Suprapubic skin (tissue), 4 donors: ENCODE measurements around the gene PIN1. TPM values are rescaled to one million over a fixed set of nuclear protein-coding genes. Genes with fewer than 3 reads are reported as not detected.
"Not testable (repeated sequence)": the region's sequence is repeated elsewhere in the genome, so short reads cannot be mapped to it uniquely, and the experiment has no call there.

Experiments
- DNase-seq, 2 donors: peaks; one replicate each; pipeline ENCODE4 v3.0.0-alpha.2; 2019; ENCODE audit warnings: low spot score in 2 of 2
- H3K27ac ChIP-seq: fragments of 200-600 bp; sonication (generic); one replicate; pipeline ENCODE4 v1.5.1; 2019
- H3K27me3 ChIP-seq: fragments of 200-600 bp; sonication (generic); one replicate; pipeline ENCODE4 v1.5.1; 2019
- H3K36me3 ChIP-seq: fragments of 200-600 bp; sonication (generic); one replicate; pipeline ENCODE4 v1.5.1; 2019
- H3K4me1 ChIP-seq: fragments of 200-600 bp; sonication (generic); one replicate; pipeline ENCODE4 v1.5.1; 2019
- H3K4me3 ChIP-seq: fragments of 200-600 bp; sonication (generic); one replicate; pipeline ENCODE4 v1.5.1; 2019; ENCODE audit warnings: mild to moderate bottlenecking
- H3K9me3 ChIP-seq: fragments of 200-600 bp; sonication (generic); one replicate; pipeline ENCODE4 v1.5.1; 2019
- EP300 ChIP-seq: sonication (generic); formaldehyde crosslinking; IDR thresholded peaks from one replicate; pipeline ENCODE4 v1.6.1; 2017; ENCODE audit warnings: antibody characterized with exemption
- POLR2A ChIP-seq, 2 donors: fragments of 450-650 bp; IDR thresholded peaks; one replicate each; pipeline ENCODE4 v1.6.1; 2017; ENCODE audit warnings: antibody characterized with exemption in 2 of 2, mild to moderate bottlenecking in 2 of 2, moderate library complexity in 2 of 2
- POLR2AphosphoS5 ChIP-seq, 3 donors: sonication (generic); formaldehyde crosslinking; IDR thresholded peaks; one replicate each; pipeline ENCODE4 v1.6.1; 2017; ENCODE audit warnings: antibody characterized with exemption in 3 of 3
- WGBS: methylation state at CpG from one replicate; pipeline ENCODE4 v1.1.5; 2018; 5-methylcytosine and 5-hydroxymethylcytosine counted together
- total RNA-seq, 4 donors: library from RNA; depleted of rRNA; stranded (reverse); fragments of >200 nt; gene quantifications; one replicate each; pipeline ENCODE4 v1.1.0, GENCODE V29; 2016
- TF ChIP-seq, protein P1 (sequence below), 2 donors: fragments of 200-600 bp in 1 of 2; fragments of 450-650 bp in 1 of 2; sonication (generic) in 1 of 2; IDR thresholded peaks; one replicate each; pipeline ENCODE4 v1.5.1; 2016 to 2019; ENCODE audit warnings: antibody characterized with exemption in 2 of 2, mild to moderate bottlenecking in 1 of 2, moderate library complexity in 1 of 2

PIN1 gene
- total RNA-seq, 4 donors from 2014 or later = 60.5 to 75.9 (median 65.8) TPM

DNA sequence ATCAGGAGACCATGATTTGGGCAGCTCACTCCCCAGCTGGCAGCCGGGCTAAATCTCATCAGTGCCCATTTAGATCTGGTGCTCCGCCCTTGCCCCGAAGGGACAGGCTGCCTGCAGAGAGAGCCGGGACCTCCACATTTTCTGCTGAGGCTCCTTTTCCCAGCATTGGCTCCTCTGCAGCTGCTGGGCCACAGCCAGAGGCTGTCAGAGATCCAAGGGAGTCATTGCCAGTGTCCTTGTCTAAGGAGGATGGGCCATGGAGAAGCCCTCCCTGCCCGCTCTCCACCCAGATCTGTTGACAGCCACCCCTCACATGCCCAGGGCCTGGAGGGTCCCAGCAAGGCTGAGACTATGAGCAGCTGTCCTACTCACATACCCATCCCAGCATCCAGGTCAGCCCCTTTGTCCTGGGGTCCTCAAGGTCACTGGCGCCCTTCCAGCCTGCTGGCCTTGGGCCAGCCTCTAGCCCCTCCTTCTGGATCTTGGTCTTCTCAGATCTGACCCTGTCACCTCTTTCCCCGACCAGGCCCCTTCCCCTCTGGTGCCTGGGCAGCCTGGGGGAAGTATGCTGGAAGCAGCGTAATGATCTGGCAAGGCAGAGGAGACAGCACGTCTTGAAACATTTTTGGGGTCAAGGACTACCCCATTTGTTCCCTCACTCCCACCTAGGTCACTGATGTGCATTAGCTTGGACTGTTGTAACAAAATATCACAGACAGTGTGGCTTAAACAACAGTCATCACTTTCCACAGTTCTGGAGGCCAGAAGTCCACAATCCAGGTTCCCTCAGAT, 7.9 kb downstream of the PIN1 start:
- H3K4me3 ChIP-seq = no peak overlapping the region
- H3K36me3 ChIP-seq = peaks cover 78% of the 10 kb centered on the region
- H3K9me3 ChIP-seq = no peaks in the 10 kb centered on the region
- no peak for TF ChIP-seq POLR2A (IDR thresholded peaks at IDR 0.05)
- TF ChIP-seq, protein P1, sequence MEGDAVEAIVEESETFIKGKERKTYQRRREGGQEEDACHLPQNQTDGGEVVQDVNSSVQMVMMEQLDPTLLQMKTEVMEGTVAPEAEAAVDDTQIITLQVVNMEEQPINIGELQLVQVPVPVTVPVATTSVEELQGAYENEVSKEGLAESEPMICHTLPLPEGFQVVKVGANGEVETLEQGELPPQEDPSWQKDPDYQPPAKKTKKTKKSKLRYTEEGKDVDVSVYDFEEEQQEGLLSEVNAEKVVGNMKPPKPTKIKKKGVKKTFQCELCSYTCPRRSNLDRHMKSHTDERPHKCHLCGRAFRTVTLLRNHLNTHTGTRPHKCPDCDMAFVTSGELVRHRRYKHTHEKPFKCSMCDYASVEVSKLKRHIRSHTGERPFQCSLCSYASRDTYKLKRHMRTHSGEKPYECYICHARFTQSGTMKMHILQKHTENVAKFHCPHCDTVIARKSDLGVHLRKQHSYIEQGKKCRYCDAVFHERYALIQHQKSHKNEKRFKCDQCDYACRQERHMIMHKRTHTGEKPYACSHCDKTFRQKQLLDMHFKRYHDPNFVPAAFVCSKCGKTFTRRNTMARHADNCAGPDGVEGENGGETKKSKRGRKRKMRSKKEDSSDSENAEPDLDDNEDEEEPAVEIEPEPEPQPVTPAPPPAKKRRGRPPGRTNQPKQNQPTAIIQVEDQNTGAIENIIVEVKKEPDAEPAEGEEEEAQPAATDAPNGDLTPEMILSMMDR (IDR thresholded peaks at IDR 0.05) = no peak
- TF ChIP-seq POLR2AphosphoS5 (IDR thresholded peaks at IDR 0.05) = no peak
- no peak overlapping the region for H3K27ac ChIP-seq
- H3K4me1 ChIP-seq = peaks cover 15% of the 10 kb centered on the region
- WGBS = 84% methylated on average over 8 of the region's 9 CpGs
- DNase-seq = no peak
- H3K27me3 ChIP-seq = no peaks in the 10 kb centered on the region

DNA sequence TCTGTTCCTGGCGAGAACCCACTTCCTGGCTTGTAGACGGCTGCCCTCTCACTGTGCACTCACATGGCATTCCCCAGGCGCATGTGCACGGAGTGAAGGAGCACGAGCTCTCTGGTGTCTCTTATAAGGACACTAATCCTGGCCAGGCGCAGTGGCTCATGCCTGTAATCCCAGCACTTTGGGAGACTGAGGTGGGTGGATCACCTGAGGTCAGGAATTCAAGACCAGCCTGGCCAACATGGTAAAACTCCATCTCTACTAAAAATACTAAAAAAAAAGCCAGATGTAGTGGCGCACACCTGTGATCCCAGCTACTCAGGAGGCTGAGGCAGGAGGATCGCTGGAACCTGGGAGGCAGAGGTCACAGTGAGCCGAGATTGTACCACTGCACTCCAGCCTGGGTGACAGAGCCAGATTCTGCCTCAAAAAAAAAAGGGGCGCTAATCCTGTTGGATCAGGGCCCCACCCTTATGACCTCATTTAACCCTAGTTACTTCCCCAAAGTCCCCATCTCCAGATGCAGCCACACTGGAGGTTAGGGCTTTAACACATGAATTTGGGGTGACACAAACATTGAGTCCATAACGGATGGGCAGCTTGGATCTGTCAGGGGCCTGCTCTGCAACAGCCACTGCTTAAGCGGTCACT, 8.6 kb downstream of the PIN1 start:
- H3K9me3 ChIP-seq, H3K4me3 ChIP-seq, H3K27ac ChIP-seq, H3K27me3 ChIP-seq, DNase-seq: not testable (repeated sequence)
- Histone ChIP-seq H3K36me3 (peaks cover 80% of the 10 kb centered on the region), H3K4me1 (peaks cover 15% of the 10 kb centered on the region)
- WGBS = 99% methylated on average over 12 of the region's 12 CpGs

DNA sequence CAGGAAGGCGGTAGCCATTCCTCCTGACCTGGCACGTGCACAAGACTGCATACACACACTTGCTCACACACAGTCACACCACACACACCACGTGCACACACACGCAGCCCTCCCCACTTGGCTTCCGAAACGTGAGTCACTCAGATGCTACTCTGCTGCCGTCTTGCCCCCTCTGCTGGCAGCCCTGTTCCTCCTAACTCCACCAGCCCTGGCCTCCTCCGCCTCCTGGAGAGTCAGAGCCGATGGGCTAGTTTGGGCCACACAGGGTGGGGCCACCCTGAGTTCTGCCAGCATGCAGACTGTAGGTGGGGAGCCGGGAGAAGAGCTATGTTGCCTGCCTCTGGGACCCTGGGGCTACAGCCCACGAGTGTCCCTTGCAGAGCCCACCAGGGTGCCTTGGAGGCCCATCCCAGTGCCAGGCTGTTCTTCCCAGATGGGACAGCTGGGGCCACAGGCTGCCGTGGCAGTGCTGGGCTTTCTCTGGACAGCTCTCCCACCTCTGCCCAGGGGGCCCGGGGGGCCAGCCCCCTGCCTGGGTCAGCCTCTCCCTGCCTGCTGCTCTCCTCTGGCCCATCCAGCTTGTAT, 12.1 kb downstream of the PIN1 start:
- H3K4me1 ChIP-seq = peaks cover 15% of the 10 kb centered on the region
- no peaks in the 10 kb centered on the region for H3K9me3 ChIP-seq
- no peak for TF ChIP-seq POLR2A (IDR thresholded peaks at IDR 0.05)
- no peak for TF ChIP-seq POLR2AphosphoS5 (IDR thresholded peaks at IDR 0.05)
- TF ChIP-seq, protein P1 (IDR thresholded peaks at IDR 0.05) = peak in 1 of 2 donors; percentile 57
- TF ChIP-seq EP300 = no peak
- WGBS = 41% methylated on average over 3 of the region's 13 CpGs
- H3K4me3 ChIP-seq = no peak overlapping the region
- H3K27ac ChIP-seq = no peak overlapping the region
- peaks cover 66% of the 10 kb centered on the region for H3K36me3 ChIP-seq
- DNase-seq = peak in 1 of 2 donors; percentile 75
- H3K27me3 ChIP-seq = no peaks in the 10 kb centered on the region

DNA sequence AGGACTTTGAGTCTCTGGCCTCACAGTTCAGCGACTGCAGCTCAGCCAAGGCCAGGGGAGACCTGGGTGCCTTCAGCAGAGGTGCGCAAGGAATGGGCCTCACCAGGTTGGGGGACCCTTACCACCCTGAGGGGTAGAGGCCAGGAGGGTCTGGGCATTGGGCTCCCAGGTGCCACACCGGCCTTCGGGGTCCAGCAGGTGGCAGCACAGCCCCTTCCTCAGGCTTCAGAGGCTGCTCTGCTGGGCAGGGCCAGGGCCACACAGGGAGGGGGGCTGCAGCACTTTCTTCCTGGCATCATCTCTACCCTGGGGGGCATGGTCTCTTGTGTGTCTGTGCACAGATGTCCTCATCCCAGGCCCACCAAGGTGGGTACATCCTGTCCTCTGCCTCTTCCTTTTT, 12.9 kb downstream of the PIN1 start:
- Histone ChIP-seq H3K36me3 (peaks cover 57% of the 10 kb centered on the region), H3K27ac (no peak overlapping the region), H3K4me1 (peaks cover 15% of the 10 kb centered on the region), H3K27me3 (no peaks in the 10 kb centered on the region), H3K9me3 (no peaks in the 10 kb centered on the region), H3K4me3 (no peak overlapping the region)
- no CpG with 5 or more reads among the region's 4 CpGs for WGBS
- TF ChIP-seq EP300 (no peak), POLR2AphosphoS5 (IDR thresholded peaks at IDR 0.05) (no peak), POLR2A (IDR thresholded peaks at IDR 0.05) (no peak)
- TF ChIP-seq, protein P1 (IDR thresholded peaks at IDR 0.05) = peak; percentile 15 to 24
- DNase-seq = no peak

DNA sequence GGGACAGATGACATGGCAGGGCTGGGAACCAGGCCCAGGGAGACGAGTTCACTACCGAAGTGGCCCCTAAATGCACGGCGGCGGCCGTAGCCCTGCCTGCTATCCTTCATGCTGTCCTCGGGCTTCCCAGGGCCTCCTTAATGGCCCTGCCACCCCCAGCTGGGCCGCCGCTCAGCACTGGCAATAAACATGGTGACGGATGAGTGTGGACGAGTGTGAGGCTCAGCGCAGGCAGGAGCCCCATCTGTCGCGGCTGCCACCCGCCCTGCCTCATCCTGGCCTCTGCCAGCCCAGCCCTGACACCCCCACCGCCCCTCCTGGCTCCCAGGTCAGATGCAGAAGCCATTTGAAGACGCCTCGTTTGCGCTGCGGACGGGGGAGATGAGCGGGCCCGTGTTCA, 13.6 kb downstream of the PIN1 start:
- H3K9me3 ChIP-seq = no peaks in the 10 kb centered on the region
- H3K27ac ChIP-seq = no peak overlapping the region
- DNase-seq = no peak
- no peaks in the 10 kb centered on the region for H3K27me3 ChIP-seq
- H3K4me1 ChIP-seq = peaks cover 15% of the 10 kb centered on the region
- no peak overlapping the region for H3K4me3 ChIP-seq
- TF ChIP-seq POLR2AphosphoS5 (IDR thresholded peaks at IDR 0.05) (no peak), EP300 (no peak), POLR2A (IDR thresholded peaks at IDR 0.05) (no peak)
- TF ChIP-seq, protein P1 (IDR thresholded peaks at IDR 0.05) = no peak
- H3K36me3 ChIP-seq = peaks cover 51% of the 10 kb centered on the region
- WGBS = 94% methylated on average over 9 of the region's 23 CpGs
